ENCODE data around the gene KCNJ16. TPM values are rescaled to one million over a fixed set of nuclear protein-coding genes. Genes with fewer than 3 reads are reported as not detected.

The KCNJ16 gene
- polyA plus RNA-seq, 2 of the 4 experiments (the other 2 are of a cell fraction) = 0.87 to 1.6 TPM

- FAIRE-seq (no peak), DNase-seq (ENCODE audit: low read depth in 1 of 2, low spot score in 1 of 2) (peak; percentile 68 to 85)
- CTCF ChIA-PET = interaction anchor here (0.7 to 4.3 kb wide), 12 partner anchors 8 to 703 kb away, joined by 3 to 30 read pairs (median 8); no protein-coding TSS in a partner anchor
- no peak for TF ChIP-seq EHF (CRISPR knock-in tag; IDR thresholded peaks at IDR 0.05)
- peak; percentile 76 for TF ChIP-seq E2F6 (IDR thresholded peaks at IDR 0.05; ENCODE audit: borderline replicate concordance, low read depth)
- no peak for TF ChIP-seq EP300 (IDR thresholded peaks at IDR 0.05)
- no peak for TF ChIP-seq HES2 (IDR thresholded peaks at IDR 0.05)
- TF ChIP-seq ESRRA (IDR thresholded peaks at IDR 0.05; ENCODE audit: borderline replicate concordance, low read length) = no peak
- no peak for TF ChIP-seq ZNF302 (CRISPR knock-in tag; IDR thresholded peaks at IDR 0.05)
- no peak for TF ChIP-seq FOXS1 (CRISPR knock-in tag; IDR thresholded peaks at IDR 0.05)
- TF ChIP-seq EHMT2 (IDR thresholded peaks at IDR 0.05; ENCODE audit: low read depth) = no peak
- TF ChIP-seq HDAC2 (IDR thresholded peaks at IDR 0.05) = peak; percentile 36; the same call in 1 of the 2 replicates
- TF ChIP-seq RFX5 (IDR thresholded peaks at IDR 0.05) = no peak
- TF ChIP-seq HOXB13 (CRISPR knock-in tag; IDR thresholded peaks at IDR 0.05; ENCODE audit: low read depth) = no peak
- no peak for TF ChIP-seq MAZ (IDR thresholded peaks at IDR 0.05; ENCODE audit: borderline replicate concordance, low read depth, low read length)
- no peak for TF ChIP-seq NFE2L2 (conservative IDR thresholded peaks at IDR 0.05; ENCODE audit: low read length)
- no peak for TF ChIP-seq HOXB5 (CRISPR knock-in tag; IDR thresholded peaks at IDR 0.05)
- no peak for TF ChIP-seq MAFK (IDR thresholded peaks at IDR 0.05; ENCODE audit: partially characterized antibody)
- TF ChIP-seq GATA3 (IDR thresholded peaks at IDR 0.05; ENCODE audit: borderline replicate concordance) = no peak
- no peak for TF ChIP-seq TP53 (CRISPR knock-in tag; IDR thresholded peaks at IDR 0.05)
- no peak for TF ChIP-seq PBX3 (IDR thresholded peaks at IDR 0.05)
- no peak for TF ChIP-seq BHLHE40 (IDR thresholded peaks at IDR 0.05; ENCODE audit: low read depth, low read length)
- TF ChIP-seq SMC3 (IDR thresholded peaks at IDR 0.05) = no peak; the same call in 2 of the 3 replicates
- peak in 1 of 2 experiments; percentile 43; a peak in 1 of 5 replicates for TF ChIP-seq JUN (IDR thresholded peaks at IDR 0.05)
- no peak for TF ChIP-seq BCL3 (IDR thresholded peaks at IDR 0.05)
- TF ChIP-seq USF2 (IDR thresholded peaks at IDR 0.05) = no peak
- no peak for TF ChIP-seq HMGXB4 (CRISPR knock-in tag; IDR thresholded peaks at IDR 0.05; ENCODE audit: borderline replicate concordance)
- TF ChIP-seq NR3C1 (IDR thresholded peaks at IDR 0.05) = no peak
- no peak for TF ChIP-seq MYC (IDR thresholded peaks at IDR 0.05; ENCODE audit: borderline replicate concordance, low read length)
- peak; percentile 48 for TF ChIP-seq POLR2A (IDR thresholded peaks at IDR 0.05; ENCODE audit: low read length)
- peak; percentile 67; the same call in 1 of the 2 replicates for TF ChIP-seq RNF2 (IDR thresholded peaks at IDR 0.05; ENCODE audit: borderline replicate concordance, low read depth)
- TF ChIP-seq PHF8 (IDR thresholded peaks at IDR 0.05; ENCODE audit: borderline replicate concordance, low read depth) = 0 out of 2 replicates have a peak, but pooled peaks have one; percentile 30
- TF ChIP-seq CBX8 (IDR thresholded peaks at IDR 0.05) = no peak
- TF ChIP-seq RAD21 (conservative IDR thresholded peaks at IDR 0.05 in 1 of 2, IDR thresholded peaks at IDR 0.05 in 1 of 2) = 0 out of 5 replicates have a peak, but pooled peaks of 1 of the 2 experiments have one; percentile 9
- no peak for TF ChIP-seq KDM1A (IDR thresholded peaks at IDR 0.05; ENCODE audit: low read depth)
- TF ChIP-seq CTCF (IDR thresholded peaks at IDR 0.05) = no peak
- TF ChIP-seq RARB (CRISPR knock-in tag; IDR thresholded peaks at IDR 0.05) = no peak
These were observed 94.1 kb downstream of the KCNJ16 start, which contains the start of gene KCNJ2 for GRCh38 chr17:70168977-70169708. Gene KCNJ2 (plus strand): TSS chr17:70169532. CDS start chr17:70175040, 5,508 bp downstream.

More at GRCh38 chr17:70168977-70169708, 94.1 kb downstream of the KCNJ16 start, which contains the start of gene KCNJ2:
- Histone ChIP-seq H3K4me3 (peak within 1 kb of the TSS; percentile 54), H3K27ac (peak within 1 kb of the TSS; percentile 61 to 80), H3K4me1 (peaks cover 10% of the 10 kb centered on the region), H3K9me3 (no peaks in the 10 kb centered on the region), H3K4me2 (peak within 1 kb of the TSS; percentile 99)
- peak; percentile 92 to 97 for ATAC-seq
- 3% methylated on average over 28 of the region's 67 CpGs for WGBS (ENCODE audit: missing lambda C conversion rate)
- POLR2A ChIA-PET = interaction anchor here (1.3 kb wide), 1 partner anchor 601 kb away, joined by 4 read pairs; no protein-coding TSS in a partner anchor

Data from A549 (cell line).